H1 (cell line): ENCODE measurements around the gene CADM2. TPM values are rescaled to one million over a fixed set of nuclear protein-coding genes. Genes with fewer than 3 reads are reported as not detected.

Experiments used
- CTCF ChIA-PET: fragments of 300-600 bp; sonication (Branson Sonifier 250); formaldehyde crosslinking; loops from one replicate; lab custom pipeline; 2021; ENCODE audit not compliant: partially characterized antibody; lab: Charles Lee
- POLR2A ChIA-PET: fragments of 300-600 bp; sonication (Branson Sonifier 250); formaldehyde crosslinking; loops from one replicate; lab custom pipeline; 2021; ENCODE audit warnings: inconsistent platforms; ENCODE audit not compliant: partially characterized antibody; lab: Charles Lee
- DNase-seq, 2 experiments: peaks; one replicate each; pipeline versions ENCODE4 v3.0.0 to v3.0.0-alpha.2; 2010 to 2022; ENCODE audit warnings: low spot score in 2 of 2, low read depth in 1 of 2, mixed read lengths in 1 of 2
- FAIRE-seq: peaks from 2 replicates; lab custom pipeline; 2011; peaks lifted over from hg19 to GRCh38; lab: Jason Lieb, UNC
- H2AFZ ChIP-seq: 2 replicates; pipeline ENCODE4 v1.8.1; 2012; ENCODE audit warnings: low read length, inconsistent platforms
- H2AK5ac ChIP-seq: 2 replicates; pipeline ENCODE4 v1.6.1; 2013; ENCODE audit warnings: low read depth, low read length
- H2BK120ac ChIP-seq: replicated peaks from 2 replicates; pipeline ENCODE3; 2013; ENCODE audit warnings: low read depth, low read length, inconsistent platforms
- H2BK12ac ChIP-seq: 2 replicates; pipeline ENCODE4 v1.6.1; 2013; ENCODE audit warnings: low read depth, low read length
- H2BK15ac ChIP-seq: 2 replicates; pipeline ENCODE4 v1.6.1; 2013; ENCODE audit warnings: low read length
- H2BK20ac ChIP-seq: 2 replicates; pipeline ENCODE4 v1.6.1; 2013; ENCODE audit warnings: low read length
- H2BK5ac ChIP-seq: 2 replicates; pipeline ENCODE4 v1.6.1; 2013; ENCODE audit warnings: low read depth, low read length
- H3K14ac ChIP-seq: 2 replicates; pipeline ENCODE4 v1.6.1; 2013; ENCODE audit warnings: inconsistent platforms; ENCODE audit not compliant: insufficient read length
- H3K18ac ChIP-seq: 2 replicates; pipeline ENCODE4 v1.6.1; 2013; ENCODE audit warnings: low read length; ENCODE audit errors: extremely low read depth
- H3K23ac ChIP-seq: 2 replicates; pipeline ENCODE4 v1.6.1; 2013; ENCODE audit warnings: inconsistent platforms; ENCODE audit not compliant: insufficient read length
- H3K23me2 ChIP-seq: 2 replicates; pipeline ENCODE4 v1.6.1; 2013; ENCODE audit warnings: low read depth, low read length
- H3K27ac ChIP-seq: 2 replicates; pipeline ENCODE4 v1.6.1; 2011; ENCODE audit warnings: low read depth, low read length, inconsistent platforms
- H3K27me3 ChIP-seq, 4 experiments: replicated peaks in 1 of 4; 1 replicate in 1 of 4; 2 replicates in 3 of 4; pipeline versions ENCODE4 v1.6.1 to v1.8.1; 2011 to 2013; ENCODE audit warnings: low read length in 3 of 4, mild to moderate bottlenecking in 3 of 4, inconsistent platforms in 2 of 4, mixed read lengths in 2 of 4, moderate library complexity in 1 of 4; ENCODE audit not compliant: control insufficient read depth in 3 of 4, insufficient read depth in 3 of 4; ENCODE audit errors: extremely low read depth in 1 of 4
- H3K36me3 ChIP-seq, 4 experiments: 2 replicates each; pipeline versions ENCODE4 v1.6.1 to v1.8.1; 2011 to 2013; ENCODE audit warnings: mild to moderate bottlenecking in 4 of 4, low read length in 3 of 4, moderate library complexity in 2 of 4, control low read depth in 1 of 4, inconsistent platforms in 1 of 4; ENCODE audit not compliant: insufficient read depth in 4 of 4, control insufficient read depth in 2 of 4
- H3K4ac ChIP-seq: replicated peaks from 2 replicates; pipeline ENCODE3; 2013; ENCODE audit warnings: low read length, low read depth, mixed read lengths, inconsistent platforms; ENCODE audit not compliant: insufficient read length
- H3K4me1 ChIP-seq, 4 experiments: replicated peaks in 1 of 4; 1 replicate in 1 of 4; 2 replicates in 3 of 4; pipeline versions ENCODE4 v1.6.1 to v1.8.1; 2011 to 2013; ENCODE audit warnings: low read length in 3 of 4, inconsistent platforms in 2 of 4, mixed read lengths in 1 of 4; ENCODE audit not compliant: insufficient read depth in 4 of 4, control insufficient read depth in 3 of 4
- H3K4me2 ChIP-seq, 2 experiments: 2 replicates each; pipeline versions ENCODE4 v1.6.1 to v1.8.1; 2011 to 2013; ENCODE audit warnings: low read depth in 2 of 2, low read length in 2 of 2, control low read depth in 1 of 2, inconsistent platforms in 1 of 2, mild to moderate bottlenecking in 1 of 2; ENCODE audit not compliant: insufficient read depth in 1 of 2
- H3K4me3 ChIP-seq, 4 experiments: fragments of 200-600, 300-600 bp in 1 of 4; sonication (generic), shearing (Covaris generic), sonication (Bioruptor Twin) in 1 of 4; 2 replicates each; pipeline versions ENCODE4 v1.5.1 to v1.8.1; 2011 to 2016; ENCODE audit warnings: low read length in 4 of 4, low read depth in 3 of 4, control low read depth in 2 of 4, inconsistent platforms in 2 of 4, mild to moderate bottlenecking in 2 of 4, mixed read lengths in 1 of 4, moderate library complexity in 1 of 4; ENCODE audit not compliant: insufficient read depth in 2 of 4; ENCODE audit errors: extremely low read depth in 1 of 4
- H3K56ac ChIP-seq: replicated peaks from 2 replicates; pipeline ENCODE3; 2013; ENCODE audit warnings: low read depth, mild to moderate bottlenecking, mixed read lengths, low read length, inconsistent platforms; ENCODE audit not compliant: insufficient read length
- H3K79me1 ChIP-seq: 2 replicates; pipeline ENCODE4 v1.6.1; 2013; ENCODE audit warnings: low read depth, low read length, control low read depth
- H3K79me2 ChIP-seq, 2 experiments: 2 replicates each; pipeline versions ENCODE4 v1.6.1 to v1.8.1; 2012 to 2013; ENCODE audit warnings: low read length in 2 of 2, mild to moderate bottlenecking in 2 of 2, inconsistent platforms in 1 of 2; ENCODE audit not compliant: insufficient read depth in 2 of 2, control insufficient read depth in 1 of 2
- H3K9ac ChIP-seq, 4 experiments: replicated peaks in 1 of 4; 1 replicate in 1 of 4; 2 replicates in 3 of 4; pipeline versions ENCODE4 v1.6.1 to v1.8.1; 2011 to 2013; ENCODE audit warnings: low read depth in 3 of 4, low read length in 3 of 4, control low read depth in 2 of 4, mild to moderate bottlenecking in 2 of 4, moderate library complexity in 2 of 4, inconsistent platforms in 1 of 4; ENCODE audit errors: extremely low read depth in 1 of 4
- H3K9me3 ChIP-seq, 2 experiments: 2 replicates each; pipeline versions ENCODE4 v1.6.1 to v1.8.1; 2012 to 2013; ENCODE audit warnings: mild to moderate bottlenecking in 2 of 2, moderate library complexity in 2 of 2, control low read depth in 1 of 2, inconsistent platforms in 1 of 2, low read depth in 1 of 2, low read length in 1 of 2, mixed read lengths in 1 of 2; ENCODE audit not compliant: insufficient read depth in 2 of 2
- H4K20me1 ChIP-seq, 2 experiments: replicated peaks in 1 of 2; 2 replicates each; pipeline versions ENCODE3 to v1.8.1; 2011 to 2013; ENCODE audit warnings: inconsistent platforms in 2 of 2, low read length in 2 of 2, mild to moderate bottlenecking in 1 of 2; ENCODE audit not compliant: insufficient read depth in 2 of 2, control insufficient read depth in 1 of 2
- H4K5ac ChIP-seq: 2 replicates; pipeline ENCODE4 v1.6.1; 2013; ENCODE audit warnings: low read length, low read depth, mixed read lengths, inconsistent platforms; ENCODE audit not compliant: insufficient read length
- H4K8ac ChIP-seq: 2 replicates; pipeline ENCODE4 v1.8.0; 2013; ENCODE audit warnings: mild to moderate bottlenecking, moderate library complexity, low read length, inconsistent platforms; ENCODE audit not compliant: insufficient read depth; ENCODE audit errors: extremely low read depth
- H4K91ac ChIP-seq: replicated peaks from 2 replicates; pipeline ENCODE3; 2013; ENCODE audit warnings: low read length, mixed read lengths, inconsistent platforms; ENCODE audit not compliant: insufficient read length
- ASH2L ChIP-seq: fragments of 200-600, 300-600 bp; sonication (generic); IDR thresholded peaks from one replicate; pipeline ENCODE4 v1.7.1; 2017; ENCODE audit warnings: low read length
- EGR1 ChIP-seq: IDR thresholded peaks from 2 replicates; pipeline ENCODE4 v1.6.1; 2011; ENCODE audit warnings: low read depth, low read length, borderline replicate concordance
- GABPA ChIP-seq: IDR thresholded peaks from 2 replicates; pipeline ENCODE4 v1.6.1; 2011; ENCODE audit warnings: mild to moderate bottlenecking, low read length, moderate library complexity, borderline replicate concordance; ENCODE audit not compliant: insufficient read depth
- KDM5A ChIP-seq: fragments of 200-600 bp; IDR thresholded peaks from 2 replicates; pipeline ENCODE4 v1.7.1; 2012; ENCODE audit warnings: mild to moderate bottlenecking, low read length, inconsistent platforms, mixed read lengths
- RNF2 ChIP-seq: fragments of 200-900, 300-1000 bp; sonication (generic); IDR thresholded peaks from 2 replicates; pipeline ENCODE4 v1.7.1; 2016; ENCODE audit warnings: borderline replicate concordance, low read depth, mild to moderate bottlenecking, antibody characterized with exemption, low read length; ENCODE audit not compliant: poor library complexity, severe bottlenecking; ENCODE audit errors: missing control alignments
- RXRA ChIP-seq: IDR thresholded peaks from 2 replicates; pipeline ENCODE4 v1.6.1; 2011; ENCODE audit warnings: low read depth, mild to moderate bottlenecking, low read length, moderate library complexity; ENCODE audit not compliant: insufficient read depth
- SRF ChIP-seq: IDR thresholded peaks from 2 replicates; pipeline ENCODE4 v1.6.1; 2011; ENCODE audit warnings: mild to moderate bottlenecking, low read depth, low read length, moderate library complexity
- TBP ChIP-seq: IDR thresholded peaks from 2 replicates; pipeline ENCODE4 v1.6.1; 2011; ENCODE audit warnings: low read depth, low read length, improper control_type of control experiment
- WGBS, 2 experiments: shearing (Covaris generic) in 1 of 2; methylation state at CpG; one replicate each; pipeline versions ENCODE4 v1.1.6 to v1.1.7; 2013 to 2015; ENCODE audit warnings: low lambda C conversion rate in 2 of 2, mixed read lengths in 2 of 2, inconsistent platforms in 1 of 2, low coverage in 1 of 2, missing lambda C conversion rate in 1 of 2; ENCODE audit not compliant: insufficient replicate concordance in 2 of 2, insufficient coverage in 1 of 2, insufficient read length in 1 of 2; ENCODE audit errors: extremely low coverage in 1 of 2, missing lambda C conversion rate in 1 of 2; 5-methylcytosine and 5-hydroxymethylcytosine counted together
- polyA plus RNA-seq, 7 experiments: library from polyadenylated mRNA; depleted of rRNA in 3 of 7; stranded (reverse) in 5 of 7; unstranded in 2 of 7; fragments of >200 nt in 5 of 7; fragments of 200-250 nt in 2 of 7; gene quantifications; 1 replicate in 5 of 7; 2 replicates in 1 of 7; 4 replicates in 1 of 7; pipeline versions ENCODE4 v1.2.1 to v1.2.3, GENCODE V29; 2011 to 2013; ENCODE audit warnings: missing spikeins in 2 of 7, mixed read lengths in 2 of 7
- total RNA-seq: library from RNA; stranded (reverse); fragmentation: NEBNext Ultra II Directional; extraction: Animal tissue kit (Norgen Biotek cat#: 25700); gene quantifications from 2 replicates; pipeline ENCODE4 v1.2.1, GENCODE V29; 2021

Gene CADM2
- total and polyA plus RNA-seq, 2 of the 8 experiments (the other 6 are each of a cell fraction or from before 2014, with no cell fraction given): 14.9 to 20.9 TPM

DNA sequence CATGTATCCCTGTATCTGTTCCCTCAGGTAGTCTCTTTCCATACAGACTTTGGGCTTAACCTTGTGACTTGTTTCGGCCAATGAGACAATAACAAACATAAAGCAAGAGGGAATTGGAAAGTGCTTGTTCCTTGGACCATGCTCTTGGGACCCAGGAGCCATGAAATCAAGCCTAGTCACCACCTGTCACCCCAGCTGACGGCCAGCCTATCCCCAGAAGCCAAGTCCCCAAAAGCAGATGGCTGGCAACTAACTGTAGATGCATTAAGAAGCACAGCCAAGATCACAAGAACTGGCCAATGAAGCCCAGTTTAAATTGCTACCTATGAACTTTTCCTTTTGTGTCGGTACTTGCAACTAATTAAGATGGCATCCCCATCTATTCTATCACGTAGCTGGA is 822.0 kb downstream of the CADM2 start:
- POLR2A ChIA-PET: no interaction called here
- CTCF ChIA-PET: no interaction called here
- H3K4me3 ChIP-seq: no peak overlapping the region

More for the DNA sequence above, 822.0 kb downstream of the CADM2 start:
- Histone ChIP-seq H3K9ac (no peak overlapping the region), H4K91ac (no peak overlapping the region), H3K56ac (no peak overlapping the region), H2BK120ac (no peak overlapping the region), H3K27ac (no peak overlapping the region), H4K5ac (no peak overlapping the region), H2AFZ (no peak overlapping the region), H3K23me2 (no peaks in the 10 kb centered on the region), H4K8ac (no peak overlapping the region), H3K79me1 (no peaks in the 10 kb centered on the region), H3K27me3 (no peaks in the 10 kb centered on the region), H3K4me1 (no peaks in the 10 kb centered on the region), H3K23ac (no peak overlapping the region), H2AK5ac (no peak overlapping the region), H3K4ac (no peak overlapping the region), H4K20me1 (no peaks in the 10 kb centered on the region), H3K79me2 (no peaks in the 10 kb centered on the region), H2BK12ac (no peak overlapping the region), H3K36me3 (no peaks in the 10 kb centered on the region), H3K18ac (no peak overlapping the region), H3K4me2 (no peak overlapping the region), H3K14ac (no peak overlapping the region), H3K9me3 (no peaks in the 10 kb centered on the region), H2BK5ac (no peak overlapping the region), H2BK20ac (no peak overlapping the region), H2BK15ac (no peak overlapping the region)
- 86% methylated on average over 4 of the region's 4 CpGs; no CpG with 5 or more reads in 1 of the 2 experiments for WGBS, 2 experiments
- no peak for FAIRE-seq
- DNase-seq: no peak
- TF ChIP-seq GABPA (no peak), ASH2L (no peak), KDM5A (no peak), RNF2 (no peak), TBP (no peak), SRF (no peak), RXRA (no peak), EGR1 (no peak)
